SJCRH30 (cell line): Measurements from ENCODE around the gene SEMA4D. TPM values are rescaled to one million over a fixed set of nuclear protein-coding genes. Genes with fewer than 3 reads are reported as not detected.
A peak's percentile ranks its signal among the peaks of the same experiment; 100 is the strongest.

ENCODE experiments used
- DNase-seq, 2 experiments: peaks; one replicate each; pipeline ENCODE4 v3.0.0-alpha.2; 2015 to 2020
- H3K27ac ChIP-seq: fragments of 250-450 bp; sonication (Bioruptor Pico); 2 replicates; pipeline ENCODE4 v1.5.1; 2020; ENCODE audit warnings: mild to moderate bottlenecking, moderate library complexity
- H3K27me3 ChIP-seq: fragments of 250-450 bp; sonication (Bioruptor Pico); 2 replicates; pipeline ENCODE4 v1.5.1; 2020; ENCODE audit warnings: mild to moderate bottlenecking, moderate library complexity
- H3K36me3 ChIP-seq: fragments of 250-450 bp; sonication (Bioruptor Pico); 2 replicates; pipeline ENCODE4 v1.5.1; 2020; ENCODE audit warnings: mild to moderate bottlenecking, moderate library complexity
- H3K4me1 ChIP-seq: fragments of 250-450 bp; sonication (Bioruptor Pico); 2 replicates; pipeline ENCODE4 v1.5.1; 2020; ENCODE audit warnings: mild to moderate bottlenecking, moderate library complexity
- H3K4me3 ChIP-seq: fragments of 250-450 bp; sonication (Bioruptor Pico); 2 replicates; pipeline ENCODE4 v1.5.1; 2020; ENCODE audit warnings: mild to moderate bottlenecking, moderate library complexity
- H3K9me3 ChIP-seq: fragments of 250-450 bp; sonication (Bioruptor Pico); replicated peaks from 2 replicates; pipeline ENCODE4 v1.5.1; 2020; ENCODE audit warnings: mild to moderate bottlenecking, moderate library complexity
- total RNA-seq: library from RNA; depleted of rRNA; stranded (reverse); fragments of >200 nt; shearing (Covaris generic); gene quantifications from 2 replicates; pipeline ENCODE4 v1.2.3, GENCODE V29; 2014

SEMA4D gene
- total RNA-seq, 1 experiment from 2014 or later: not detected

- Histone ChIP-seq H3K4me1 (no peaks in the 10 kb centered on the region; the same call in 1 of the 2 replicates), H3K27ac (no peak overlapping the region), H3K36me3 (no peaks in the 10 kb centered on the region), H3K4me3 (no peak overlapping the region), H3K9me3 (no peaks in the 10 kb centered on the region), H3K27me3 (peaks cover 19% of the 10 kb centered on the region; the same call in 1 of the 2 replicates)
- DNase-seq: no peak
These were observed 115.6 kb downstream of the SEMA4D start for GRCh38 chr9:89382026-89382986.

DNA sequence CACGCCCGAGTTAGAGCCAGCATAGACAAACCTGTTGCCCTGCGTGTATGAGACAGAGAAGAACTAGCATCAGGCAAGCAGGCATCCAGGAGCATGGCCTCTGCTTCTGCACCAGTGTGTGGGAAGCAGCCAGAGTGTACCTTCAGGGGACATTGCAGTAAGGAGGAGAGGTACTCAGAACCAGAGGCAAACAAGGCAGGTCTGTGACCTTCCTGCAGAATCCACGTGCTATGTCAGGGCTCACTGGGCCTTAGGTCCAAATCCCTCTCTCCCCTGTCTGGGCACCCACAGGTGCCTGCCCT lies 116.7 kb downstream of the SEMA4D start:
- Histone ChIP-seq H3K27ac (no peak overlapping the region), H3K4me1 (no peaks in the 10 kb centered on the region; the same call in 1 of the 2 replicates), H3K36me3 (no peaks in the 10 kb centered on the region), H3K4me3 (no peak overlapping the region), H3K9me3 (no peaks in the 10 kb centered on the region), H3K27me3 (peaks cover 25% of the 10 kb centered on the region; the same call in 1 of the 2 replicates)
- DNase-seq: no peak

DNA sequence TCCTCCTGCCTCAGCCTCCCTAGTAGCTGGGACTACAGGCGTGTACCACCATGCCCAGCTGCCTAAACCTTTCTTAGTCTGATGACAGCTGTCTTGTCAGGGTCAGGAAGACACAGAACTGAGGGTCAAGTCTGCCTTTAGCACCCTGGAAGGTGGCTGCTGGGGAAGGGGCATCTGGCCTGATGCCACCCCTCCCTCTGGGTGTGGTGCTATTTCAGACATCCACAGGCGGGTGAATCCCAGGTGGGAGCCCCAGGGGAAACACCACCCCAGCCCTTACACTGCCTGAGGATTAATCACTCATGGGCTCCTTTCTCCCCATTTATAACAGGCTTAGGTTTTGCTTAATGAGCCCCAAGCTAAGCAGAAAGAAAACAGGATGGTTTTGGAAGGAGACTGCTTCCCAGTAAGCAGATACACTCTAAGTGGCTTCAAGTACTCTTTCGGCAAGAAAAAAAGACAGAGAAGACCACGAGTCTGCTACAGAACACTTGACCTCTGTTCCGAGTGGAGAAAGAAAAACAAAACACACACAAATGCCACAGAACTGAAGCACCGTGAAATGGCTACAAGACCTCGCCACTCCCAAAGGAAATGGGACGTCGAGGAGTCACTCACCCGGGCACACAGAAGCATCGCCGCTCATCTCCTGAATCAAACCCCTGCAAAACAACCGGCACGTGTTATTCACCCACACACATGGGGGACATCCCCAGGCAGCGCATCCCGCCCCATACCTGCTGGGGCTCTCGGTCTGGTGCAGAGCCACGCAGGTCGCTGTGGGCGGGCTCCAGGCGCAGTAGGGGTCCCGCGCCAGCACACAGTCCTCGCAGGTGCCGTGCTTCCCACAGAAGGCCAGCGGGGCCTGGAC lies 117.2 kb downstream of the SEMA4D start:
- H3K27ac ChIP-seq: no peak overlapping the region
- H3K4me1 ChIP-seq: no peaks in the 10 kb centered on the region; the same call in 1 of the 2 replicates
- no peaks in the 10 kb centered on the region for H3K36me3 ChIP-seq
- no peak overlapping the region for H3K4me3 ChIP-seq
- no peaks in the 10 kb centered on the region for H3K9me3 ChIP-seq
- DNase-seq: peak in 1 of 2 experiments; percentile 23
- peaks cover 31% of the 10 kb centered on the region; the same call in 1 of the 2 replicates for H3K27me3 ChIP-seq

DNA sequence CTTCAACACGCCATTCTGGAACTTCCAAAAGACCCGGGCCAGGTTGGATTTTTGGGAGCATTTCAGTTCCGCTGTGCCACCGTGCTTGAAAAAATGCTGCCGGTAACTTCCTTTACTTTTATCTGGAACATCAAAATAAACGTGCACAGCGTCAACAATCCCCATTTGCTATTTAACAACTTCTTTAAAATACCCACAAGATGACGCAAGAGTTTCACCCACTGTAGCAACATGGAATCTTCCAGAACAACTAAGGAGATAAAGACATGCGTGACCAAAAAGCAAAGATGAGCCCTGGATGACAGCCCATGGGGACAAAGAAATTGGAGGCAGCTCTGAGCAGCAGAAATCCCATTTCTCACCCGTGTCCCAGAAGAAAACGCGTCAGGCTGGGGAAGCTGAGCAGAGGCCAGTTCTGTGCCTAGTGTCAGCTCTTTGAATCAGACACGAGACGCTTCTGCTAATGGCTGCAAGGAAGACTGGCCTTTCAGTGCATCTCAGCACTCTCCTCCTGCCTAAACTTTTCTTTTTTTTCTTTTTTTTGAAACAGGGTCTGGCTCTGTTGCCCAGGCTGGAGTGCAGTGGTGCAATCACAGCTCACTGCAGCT lies 118.3 kb downstream of the SEMA4D start:
- no peaks in the 10 kb centered on the region; the same call in 1 of the 2 replicates for H3K4me1 ChIP-seq
- no peak overlapping the region for H3K27ac ChIP-seq
- H3K36me3 ChIP-seq: no peaks in the 10 kb centered on the region
- peaks cover 34% of the 10 kb centered on the region; the same call in 1 of the 2 replicates for H3K27me3 ChIP-seq
- no peak overlapping the region for H3K4me3 ChIP-seq
- no peak for DNase-seq
- no peaks in the 10 kb centered on the region for H3K9me3 ChIP-seq

- DNase-seq: no peak
- no peaks in the 10 kb centered on the region; the same call in 1 of the 2 replicates for H3K4me1 ChIP-seq
- H3K9me3 ChIP-seq: no peaks in the 10 kb centered on the region
- H3K36me3 ChIP-seq: no peaks in the 10 kb centered on the region
- H3K4me3 ChIP-seq: no peak overlapping the region
- peaks cover 34% of the 10 kb centered on the region; the same call in 1 of the 2 replicates for H3K27me3 ChIP-seq
- H3K27ac ChIP-seq: no peak overlapping the region
These were observed 118.9 kb downstream of the SEMA4D start for GRCh38 chr9:89379031-89379430.

GRCh38 chr9:89378541-89378940 lies 119.4 kb downstream of the SEMA4D start:
- no peaks in the 10 kb centered on the region for H3K9me3 ChIP-seq
- H3K36me3 ChIP-seq: no peaks in the 10 kb centered on the region
- H3K4me3 ChIP-seq: no peak overlapping the region
- no peak for DNase-seq
- peaks cover 34% of the 10 kb centered on the region; the same call in 1 of the 2 replicates for H3K27me3 ChIP-seq
- H3K4me1 ChIP-seq: no peaks in the 10 kb centered on the region; the same call in 1 of the 2 replicates
- no peak overlapping the region for H3K27ac ChIP-seq

DNA sequence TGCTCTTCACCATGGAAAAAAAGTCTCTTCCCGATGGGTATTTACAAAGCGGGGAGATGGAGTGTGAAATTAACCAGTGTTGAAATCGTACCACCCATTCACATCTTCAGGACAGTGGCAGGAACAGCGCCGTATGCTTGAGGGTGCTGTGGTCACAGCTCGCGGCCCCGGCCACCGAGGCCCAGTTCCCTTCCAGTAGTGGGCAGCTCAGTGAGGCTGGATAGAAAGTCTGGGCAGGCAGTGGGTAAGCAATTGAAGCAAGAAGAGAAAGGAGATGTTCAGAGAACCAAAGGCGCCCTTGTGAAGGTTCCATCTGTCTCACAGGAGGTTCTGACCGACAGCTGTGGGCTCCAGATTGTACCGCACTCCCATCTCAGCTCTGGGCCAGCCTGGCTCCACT lies 120.5 kb downstream of the SEMA4D start:
- Histone ChIP-seq H3K4me1 (no peaks in the 10 kb centered on the region; the same call in 1 of the 2 replicates), H3K36me3 (no peaks in the 10 kb centered on the region), H3K27ac (no peak overlapping the region), H3K27me3 (peaks cover 34% of the 10 kb centered on the region; the same call in 1 of the 2 replicates), H3K4me3 (no peak overlapping the region), H3K9me3 (no peaks in the 10 kb centered on the region)
- no peak for DNase-seq

DNA sequence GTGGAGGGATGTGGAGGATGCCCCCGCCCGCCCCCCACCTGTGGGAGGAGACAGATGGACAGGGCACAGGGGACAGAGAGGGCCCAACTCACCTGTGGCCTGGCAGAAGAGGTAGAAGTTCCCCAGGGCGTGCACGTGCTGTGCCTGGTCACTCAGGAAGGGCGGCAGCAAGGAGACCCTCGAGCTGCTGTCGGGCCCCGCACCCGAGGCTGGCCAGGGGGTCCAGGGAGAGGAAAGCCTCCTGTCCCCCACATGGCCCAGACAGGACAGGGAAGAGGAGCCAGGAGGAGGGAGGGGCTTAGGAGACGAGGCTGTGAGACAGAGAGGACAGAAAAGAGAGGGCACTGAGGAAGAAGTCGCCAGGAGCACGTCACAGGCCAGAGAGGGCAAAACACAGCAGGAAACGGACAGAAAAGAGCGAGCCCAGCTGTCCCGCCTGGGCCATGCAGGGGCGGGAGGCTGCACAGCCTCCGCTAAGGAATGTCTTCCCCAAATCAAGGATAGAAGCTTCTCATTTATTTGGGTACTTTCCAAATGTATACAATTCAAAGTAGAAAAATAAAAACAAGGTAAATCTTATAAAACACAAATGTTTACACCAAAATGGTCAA lies 121.1 kb downstream of the SEMA4D start:
- Histone ChIP-seq H3K4me1 (no peaks in the 10 kb centered on the region; the same call in 1 of the 2 replicates), H3K4me3 (no peak overlapping the region), H3K9me3 (no peaks in the 10 kb centered on the region), H3K36me3 (no peaks in the 10 kb centered on the region), H3K27ac (no peak overlapping the region), H3K27me3 (peaks cover 32% of the 10 kb centered on the region; the same call in 1 of the 2 replicates)
- DNase-seq: no peak

DNA sequence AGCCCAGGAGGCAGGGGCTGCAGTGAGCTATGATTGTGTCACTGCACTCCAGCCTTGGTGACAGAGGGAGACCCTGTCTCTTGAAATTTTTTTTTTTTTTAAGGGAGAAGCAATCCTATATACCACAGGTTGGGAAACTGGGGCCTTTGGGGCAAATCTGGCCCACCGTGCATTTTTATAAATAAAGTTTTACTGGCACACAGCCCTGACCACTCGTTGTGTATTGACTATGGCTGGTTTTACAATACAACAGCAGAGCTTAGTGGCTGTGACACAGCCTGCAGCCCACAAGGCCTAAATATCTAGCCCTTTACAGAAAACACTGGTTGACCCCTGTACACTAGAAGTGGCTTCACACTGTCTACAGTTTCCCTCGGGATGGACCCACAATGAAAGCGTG lies 121.6 kb downstream of the SEMA4D start:
- no peaks in the 10 kb centered on the region for H3K36me3 ChIP-seq
- no peak for DNase-seq
- no peak overlapping the region for H3K4me3 ChIP-seq
- no peaks in the 10 kb centered on the region for H3K9me3 ChIP-seq
- H3K27me3 ChIP-seq: peaks cover 27% of the 10 kb centered on the region; the same call in 1 of the 2 replicates
- H3K27ac ChIP-seq: no peak overlapping the region
- no peaks in the 10 kb centered on the region; the same call in 1 of the 2 replicates for H3K4me1 ChIP-seq

DNA sequence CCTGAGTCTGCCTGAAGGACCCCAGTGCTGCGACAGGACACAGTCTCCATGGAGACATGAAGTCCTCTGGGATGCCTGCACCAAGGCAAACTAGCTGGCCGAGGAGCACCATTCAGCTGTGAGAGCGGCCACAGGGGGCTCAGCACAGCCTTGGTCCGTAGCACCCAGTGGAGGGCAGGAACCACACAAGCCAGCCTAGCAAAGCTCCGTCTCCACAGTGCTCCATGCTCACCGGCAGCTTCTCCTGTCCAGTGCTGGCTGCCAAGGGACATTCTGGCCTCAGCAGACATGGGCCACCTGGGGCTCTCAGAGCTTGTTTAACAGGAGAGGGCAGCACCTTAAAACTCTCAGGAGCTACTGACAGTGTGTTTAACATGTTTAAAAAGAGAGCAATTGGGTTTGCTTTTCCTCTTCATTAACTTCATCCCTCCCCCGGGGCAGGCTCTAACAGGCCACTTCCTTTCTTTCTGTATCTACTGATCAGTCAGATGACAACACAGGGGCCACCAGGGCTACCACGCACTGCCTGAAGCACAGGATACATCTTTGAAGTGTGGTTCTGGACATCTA lies 122.6 kb downstream of the SEMA4D start:
- Histone ChIP-seq H3K4me3 (no peak overlapping the region), H3K27ac (no peak overlapping the region), H3K4me1 (no peaks in the 10 kb centered on the region), H3K36me3 (no peaks in the 10 kb centered on the region), H3K27me3 (0 out of 2 replicates have a peak, but pooled peaks cover 20% of the 10 kb centered on the region), H3K9me3 (no peaks in the 10 kb centered on the region)
- no peak for DNase-seq

GRCh38 chr9:89374176-89374575 lies 123.7 kb downstream of the SEMA4D start:
- no peaks in the 10 kb centered on the region for H3K9me3 ChIP-seq
- 0 out of 2 replicates have a peak, but pooled peaks cover 18% of the 10 kb centered on the region for H3K27me3 ChIP-seq
- no peaks in the 10 kb centered on the region for H3K4me1 ChIP-seq
- peak; percentile 15 to 27 for DNase-seq
- no peak overlapping the region for H3K4me3 ChIP-seq
- no peaks in the 10 kb centered on the region for H3K36me3 ChIP-seq
- no peak overlapping the region for H3K27ac ChIP-seq

- H3K36me3 ChIP-seq: no peaks in the 10 kb centered on the region
- no peak for DNase-seq
- H3K4me1 ChIP-seq: no peaks in the 10 kb centered on the region
These were observed 124.9 kb downstream of the SEMA4D start for GRCh38 chr9:89372979-89373378.

DNA sequence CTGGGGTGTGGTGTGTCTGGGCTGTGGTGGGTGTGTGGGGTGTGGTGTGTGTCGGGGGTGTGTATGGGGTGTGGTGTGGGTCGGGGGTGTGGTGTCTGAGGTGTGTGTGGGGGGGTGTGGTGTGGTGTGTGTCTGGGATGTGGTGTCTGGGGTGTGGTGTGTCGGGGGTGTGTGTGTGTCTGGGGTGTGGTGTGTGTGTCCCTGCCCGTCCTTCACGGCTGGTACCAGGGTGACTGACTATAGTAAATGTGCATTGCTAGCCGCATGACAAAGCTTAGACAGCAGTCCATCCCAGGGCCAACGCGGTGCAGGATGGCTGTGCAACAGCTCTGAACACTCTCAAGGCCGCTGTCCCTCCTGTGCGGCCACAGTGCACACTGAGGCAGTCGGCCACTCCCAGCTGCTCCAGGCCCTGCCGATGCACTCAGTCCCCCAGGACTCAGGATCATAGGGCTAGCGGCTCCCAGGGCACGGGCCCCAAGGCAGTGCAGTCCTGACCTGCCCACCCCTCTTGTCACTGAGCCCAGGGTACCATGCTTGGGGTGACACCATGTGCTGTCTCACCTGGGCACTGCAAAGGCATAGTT lies 125.6 kb downstream of the SEMA4D start:
- Histone ChIP-seq H3K9me3 (no peaks in the 10 kb centered on the region), H3K27ac (no peak overlapping the region), H3K4me3 (no peak overlapping the region), H3K4me1 (no peaks in the 10 kb centered on the region), H3K36me3 (no peaks in the 10 kb centered on the region), H3K27me3 (0 out of 2 replicates have a peak, but pooled peaks cover 15% of the 10 kb centered on the region)
- peak in 1 of 2 experiments; percentile 26 for DNase-seq

More at GRCh38 chr9:89372979-89373378, 124.9 kb downstream of the SEMA4D start:
- Histone ChIP-seq H3K4me3 (no peak overlapping the region), H3K9me3 (no peaks in the 10 kb centered on the region), H3K27me3 (0 out of 2 replicates have a peak, but pooled peaks cover 15% of the 10 kb centered on the region), H3K27ac (no peak overlapping the region)
